Osteoblast (primary cell): Measurements from ENCODE around the gene ZBTB24. TPM values are rescaled to one million over a fixed set of nuclear protein-coding genes. Genes with fewer than 3 reads are reported as not detected.
A peak's percentile ranks its signal among the peaks of the same experiment; 100 is the strongest.

Experiments used
- DNase-seq: peaks from one replicate; pipeline ENCODE4 v3.0.0; 2011; ENCODE audit warnings: low spot score, mixed read lengths; ENCODE audit not compliant: insufficient read length; ENCODE audit errors: missing footprints
- H2AFZ ChIP-seq: 2 replicates; pipeline ENCODE4 v1.6.0; 2011; ENCODE audit warnings: mild to moderate bottlenecking, low read length
- H3K27ac ChIP-seq: 2 replicates; pipeline ENCODE4 v1.5.1; 2011; ENCODE audit warnings: mild to moderate bottlenecking, low read depth, low read length, moderate library complexity
- H3K27me3 ChIP-seq: 2 replicates; pipeline ENCODE4 v1.6.0; 2012; ENCODE audit warnings: mild to moderate bottlenecking, control low read depth, inconsistent platforms, low read length, moderate library complexity; ENCODE audit not compliant: insufficient read depth
- H3K36me3 ChIP-seq: 2 replicates; pipeline ENCODE4 v1.5.1; 2011; ENCODE audit warnings: mild to moderate bottlenecking, low read length, control low read depth, moderate library complexity; ENCODE audit not compliant: insufficient read depth
- H3K4me1 ChIP-seq: 2 replicates; pipeline ENCODE4 v1.5.1; 2011; ENCODE audit warnings: mild to moderate bottlenecking, low read length, control low read depth, moderate library complexity; ENCODE audit not compliant: insufficient read depth
- H3K4me2 ChIP-seq: 2 replicates; pipeline ENCODE4 v1.6.0; 2011; ENCODE audit warnings: mild to moderate bottlenecking, low read length; ENCODE audit not compliant: insufficient read depth
- H3K4me3 ChIP-seq: fragments of 200-600 bp; sonication (generic); 3 replicates; pipeline ENCODE4 v1.5.1; 2012; ENCODE audit warnings: mild to moderate bottlenecking, low read length, inconsistent platforms; ENCODE audit not compliant: insufficient read depth
- H3K79me2 ChIP-seq: 2 replicates; pipeline ENCODE4 v1.6.0; 2012; ENCODE audit warnings: mild to moderate bottlenecking, low read length, control low read depth, inconsistent platforms; ENCODE audit not compliant: insufficient read depth
- H3K9me3 ChIP-seq: 2 replicates; pipeline ENCODE4 v1.5.1; 2011; ENCODE audit warnings: low read depth, low read length, control low read depth
- H4K20me1 ChIP-seq: 2 replicates; pipeline ENCODE4 v1.6.0; 2012; ENCODE audit warnings: mild to moderate bottlenecking, low read length, control low read depth; ENCODE audit not compliant: insufficient read depth
- total RNA-seq: library from RNA; depleted of rRNA; stranded (reverse); fragments of >200 nt; gene quantifications from 2 replicates; pipeline ENCODE4 v1.2.3, GENCODE V29; 2012
- TF ChIP-seq, protein P1 (sequence below): IDR thresholded peaks from 2 replicates; pipeline ENCODE4 v1.5.1; 2011; ENCODE audit warnings: mild to moderate bottlenecking, low read depth, low read length, moderate library complexity; ENCODE audit errors: extremely low read depth

The ZBTB24 gene
- total RNA-seq, 1 donor: 8.7 TPM

DNA sequence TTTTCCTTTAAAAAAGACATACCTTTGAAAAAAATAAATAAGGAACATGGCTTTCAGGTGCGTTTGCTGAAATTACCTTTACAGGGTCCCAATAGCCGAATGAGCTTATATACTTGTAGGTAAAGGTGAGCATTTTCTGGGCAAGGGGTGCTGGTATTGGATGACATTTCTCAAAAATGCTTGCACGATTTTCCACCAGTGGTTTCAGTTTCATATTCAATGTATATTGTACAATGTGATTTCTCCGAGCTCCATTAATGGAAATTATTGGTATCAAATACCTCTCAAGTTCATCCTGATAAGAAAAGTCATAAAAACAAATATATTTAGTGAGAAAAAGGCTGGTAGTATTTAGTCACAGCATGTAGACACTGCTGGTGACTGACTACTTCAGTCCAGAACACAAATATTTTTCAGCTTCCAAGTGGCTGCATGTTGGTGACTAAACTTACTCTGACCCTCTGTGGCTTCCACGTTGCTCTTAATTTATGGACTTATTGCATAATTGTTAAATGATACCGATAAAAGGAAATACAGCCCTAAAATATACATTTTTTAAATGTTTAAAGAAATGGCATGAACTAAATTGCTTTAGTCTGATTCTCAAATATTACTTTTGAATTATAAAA, 32.9 kb upstream of the ZBTB24 start:
- H3K79me2 ChIP-seq: no peaks in the 10 kb centered on the region
- peaks cover 31% of the 10 kb centered on the region for H3K4me1 ChIP-seq
- H2AFZ ChIP-seq: no peak overlapping the region
- H3K36me3 ChIP-seq: no peaks in the 10 kb centered on the region
- no peak overlapping the region for H3K27ac ChIP-seq
- no peak for DNase-seq
- peak overlapping the region; percentile 68 for H3K4me2 ChIP-seq
- no peaks in the 10 kb centered on the region for H3K27me3 ChIP-seq
- peak overlapping the region; percentile 33 for H3K4me3 ChIP-seq
- no peaks in the 10 kb centered on the region for H4K20me1 ChIP-seq
- H3K9me3 ChIP-seq: no peaks in the 10 kb centered on the region
- TF ChIP-seq, protein P1, sequence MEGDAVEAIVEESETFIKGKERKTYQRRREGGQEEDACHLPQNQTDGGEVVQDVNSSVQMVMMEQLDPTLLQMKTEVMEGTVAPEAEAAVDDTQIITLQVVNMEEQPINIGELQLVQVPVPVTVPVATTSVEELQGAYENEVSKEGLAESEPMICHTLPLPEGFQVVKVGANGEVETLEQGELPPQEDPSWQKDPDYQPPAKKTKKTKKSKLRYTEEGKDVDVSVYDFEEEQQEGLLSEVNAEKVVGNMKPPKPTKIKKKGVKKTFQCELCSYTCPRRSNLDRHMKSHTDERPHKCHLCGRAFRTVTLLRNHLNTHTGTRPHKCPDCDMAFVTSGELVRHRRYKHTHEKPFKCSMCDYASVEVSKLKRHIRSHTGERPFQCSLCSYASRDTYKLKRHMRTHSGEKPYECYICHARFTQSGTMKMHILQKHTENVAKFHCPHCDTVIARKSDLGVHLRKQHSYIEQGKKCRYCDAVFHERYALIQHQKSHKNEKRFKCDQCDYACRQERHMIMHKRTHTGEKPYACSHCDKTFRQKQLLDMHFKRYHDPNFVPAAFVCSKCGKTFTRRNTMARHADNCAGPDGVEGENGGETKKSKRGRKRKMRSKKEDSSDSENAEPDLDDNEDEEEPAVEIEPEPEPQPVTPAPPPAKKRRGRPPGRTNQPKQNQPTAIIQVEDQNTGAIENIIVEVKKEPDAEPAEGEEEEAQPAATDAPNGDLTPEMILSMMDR: no peak

DNA sequence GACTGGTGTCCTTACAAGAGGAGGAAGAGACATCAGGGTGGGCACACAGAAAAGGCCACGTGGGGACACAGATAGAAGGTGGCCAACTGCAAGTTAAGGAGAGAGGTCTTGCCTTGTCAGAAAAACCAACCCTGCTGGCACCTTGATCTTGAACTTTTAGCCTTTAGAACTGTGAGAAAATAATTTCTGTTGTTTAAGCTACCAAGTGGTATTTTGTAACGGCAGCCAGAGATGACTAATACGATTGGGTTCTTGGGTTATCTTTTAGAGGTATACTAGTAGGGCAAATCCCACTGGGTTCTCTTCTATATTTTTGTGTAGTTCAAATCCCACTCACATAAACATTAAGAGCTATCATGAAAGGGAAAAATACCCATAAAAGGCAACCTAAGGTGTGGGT, 31.9 kb upstream of the ZBTB24 start:
- no peak overlapping the region for H3K4me2 ChIP-seq
- H3K9me3 ChIP-seq: no peaks in the 10 kb centered on the region
- no peak overlapping the region for H3K27ac ChIP-seq
- no peaks in the 10 kb centered on the region for H3K27me3 ChIP-seq
- H3K79me2 ChIP-seq: no peaks in the 10 kb centered on the region
- H3K4me1 ChIP-seq: peaks cover 31% of the 10 kb centered on the region
- no peaks in the 10 kb centered on the region for H4K20me1 ChIP-seq
- H2AFZ ChIP-seq: no peak overlapping the region
- DNase-seq: no peak
- no peaks in the 10 kb centered on the region for H3K36me3 ChIP-seq
- no peak overlapping the region for H3K4me3 ChIP-seq
- TF ChIP-seq, protein P1: no peak

DNA sequence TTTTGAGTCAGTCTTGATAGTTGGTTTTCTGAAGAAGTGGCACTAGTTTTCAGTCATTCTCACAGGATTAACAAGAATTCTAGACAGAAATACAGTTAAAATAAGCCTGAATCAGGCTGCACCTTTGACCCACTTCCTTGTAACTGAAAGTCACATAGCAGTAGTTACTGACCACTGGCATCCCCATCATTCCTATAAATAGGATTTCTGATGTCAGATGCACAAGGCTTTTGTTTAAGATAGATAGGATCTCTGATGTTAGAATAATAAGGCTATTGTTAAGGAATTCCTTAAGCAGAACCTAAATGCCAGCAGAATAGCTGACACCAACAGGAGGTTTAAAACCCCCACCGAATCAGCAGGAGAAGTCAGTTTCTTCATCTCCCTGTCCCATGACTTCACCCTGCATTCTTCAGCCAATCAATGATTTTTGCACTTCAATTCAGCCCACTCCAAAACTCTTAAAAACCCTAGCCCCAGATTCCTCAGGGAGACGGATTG, 30.6 kb upstream of the ZBTB24 start:
- H3K4me3 ChIP-seq: no peak overlapping the region
- H3K4me2 ChIP-seq: peak overlapping the region; percentile 68
- H4K20me1 ChIP-seq: no peaks in the 10 kb centered on the region
- TF ChIP-seq, protein P1: no peak
- H3K9me3 ChIP-seq: no peaks in the 10 kb centered on the region
- no peak for DNase-seq
- H3K27ac ChIP-seq: peak overlapping the region; percentile 87
- H3K79me2 ChIP-seq: no peaks in the 10 kb centered on the region
- peak overlapping the region; percentile 43 for H2AFZ ChIP-seq
- H3K27me3 ChIP-seq: no peaks in the 10 kb centered on the region
- H3K4me1 ChIP-seq: peaks cover 31% of the 10 kb centered on the region
- no peaks in the 10 kb centered on the region for H3K36me3 ChIP-seq

DNA sequence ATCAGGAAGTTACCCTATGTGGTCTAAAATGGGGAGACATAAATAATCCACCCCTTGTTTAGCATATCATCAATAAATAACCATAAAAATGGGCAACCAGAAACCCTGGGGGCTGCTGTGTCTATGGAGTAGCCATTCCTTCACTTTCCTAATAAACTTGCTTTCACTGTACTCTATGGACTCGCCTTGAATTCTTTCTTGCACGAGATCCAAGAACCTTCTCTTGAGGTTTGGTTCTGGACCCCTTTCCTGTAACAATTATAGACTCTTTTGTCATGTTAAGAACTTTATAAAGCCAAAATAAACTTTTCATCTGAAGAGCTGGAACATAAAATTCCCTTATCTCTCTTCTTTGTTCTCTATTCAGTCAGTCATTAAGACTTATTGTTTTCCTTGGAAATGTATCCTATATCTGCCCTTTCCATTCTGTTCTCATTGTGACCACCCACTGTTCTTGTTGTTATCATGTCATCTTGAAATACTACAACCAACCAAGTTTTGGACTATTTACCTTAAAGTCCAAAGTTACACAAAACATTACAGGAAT, 29.3 kb upstream of the ZBTB24 start:
- Histone ChIP-seq H3K4me2 (no peak overlapping the region), H2AFZ (no peak overlapping the region), H3K4me1 (peaks cover 31% of the 10 kb centered on the region), H3K27ac (peak overlapping the region; percentile 87), H3K79me2 (no peaks in the 10 kb centered on the region), H3K36me3 (no peaks in the 10 kb centered on the region), H3K27me3 (no peaks in the 10 kb centered on the region), H4K20me1 (no peaks in the 10 kb centered on the region), H3K9me3 (no peaks in the 10 kb centered on the region), H3K4me3 (no peak overlapping the region)
- no peak for DNase-seq
- TF ChIP-seq, protein P1: no peak
